Kidney (tissue), 14 donors: ENCODE measurements around the gene POLA2. TPM values are rescaled to one million over a fixed set of nuclear protein-coding genes. Genes with fewer than 3 reads are reported as not detected.
A peak's percentile ranks its signal among the peaks of the same experiment; 100 is the strongest.

ENCODE experiments used
- DNase-seq, 5 donors: peaks; one replicate each; pipeline ENCODE4 v3.0.0-alpha.2; 2013 to 2020
- FAIRE-seq: peaks from 2 replicates; lab custom pipeline; 2012; peaks lifted over from hg19 to GRCh38; lab: Jason Lieb, UNC
- H3K27ac ChIP-seq, 2 donors: one replicate each; pipeline ENCODE4 v1.7.0; 2013; ENCODE audit warnings: low read depth in 2 of 2, low read length in 2 of 2, inconsistent platforms in 1 of 2
- H3K27me3 ChIP-seq: one replicate; pipeline ENCODE4 v1.7.1; 2013; ENCODE audit warnings: low read length, inconsistent platforms; ENCODE audit not compliant: control insufficient read depth, insufficient read depth
- H3K36me3 ChIP-seq, 3 donors: one replicate each; pipeline versions ENCODE4 v1.7.0 to v1.7.1; 2013; ENCODE audit warnings: low read length in 3 of 3, control low read depth in 1 of 3, inconsistent platforms in 1 of 3; ENCODE audit not compliant: insufficient read depth in 3 of 3, control insufficient read depth in 2 of 3
- H3K4me1 ChIP-seq, 3 donors: one replicate each; pipeline versions ENCODE4 v1.7.0 to v1.7.1; 2013; ENCODE audit warnings: low read length in 3 of 3, inconsistent platforms in 1 of 3, low read depth in 1 of 3; ENCODE audit not compliant: control insufficient read depth in 2 of 3, insufficient read depth in 2 of 3
- H3K4me3 ChIP-seq, 3 donors: one replicate each; pipeline versions ENCODE4 v1.7.0 to v1.8.1; 2013; ENCODE audit warnings: low read length in 3 of 3, control low read depth in 1 of 3, inconsistent platforms in 1 of 3
- H3K9ac ChIP-seq, 3 donors: one replicate each; pipeline versions ENCODE4 v1.7.0 to v1.7.1; 2013; ENCODE audit warnings: low read length in 3 of 3, control low read depth in 1 of 3, inconsistent platforms in 1 of 3
- H3K9me3 ChIP-seq, 3 donors: one replicate each; pipeline versions ENCODE4 v1.7.0 to v1.7.1; 2013; ENCODE audit warnings: low read length in 3 of 3, control low read depth in 1 of 3, inconsistent platforms in 1 of 3; ENCODE audit not compliant: control insufficient read depth in 2 of 3, insufficient read depth in 1 of 3
- intact Hi-C: fragments of 100-400 bp; cut with DNase I; formaldehyde crosslinking; loops from one replicate; pipeline ENCODE4 v1.11.1; 2022
- polyA plus RNA-seq: library from polyadenylated mRNA; stranded (reverse); fragments of 350-450 nt; fragmentation: Illumina TruSeq; extraction: RNeasy Lipid Tissue Mini Kit (QIAGEN cat#74804); gene quantifications from one replicate; pipeline ENCODE4 v1.2.3, GENCODE V29; 2014; ENCODE audit warnings: low read depth, low replicate concordance; ENCODE audit not compliant: insufficient read depth
- total RNA-seq: library from RNA; stranded (reverse); fragmentation: NEBNext Ultra II Directional; extraction: Animal tissue kit (Norgen Biotek cat#: 25700); gene quantifications from one replicate; pipeline ENCODE4 v1.2.1, GENCODE V29; 2021
- TF ChIP-seq, protein P1 (sequence below): IDR thresholded peaks from 3 replicates; pipeline ENCODE4 v1.5.1; 2012; ENCODE audit warnings: mild to moderate bottlenecking, moderate library complexity, borderline replicate concordance; ENCODE audit not compliant: insufficient read depth; ENCODE audit errors: extremely low read depth
- donor health status: control.
- donor health status: control.
- donor health status: control.
- donor health status: control.
- donor health status: control.
- donor health status: DM: yes; HTN: yes; CAD: no.
- donor health status: Normal renal cell carcinoma (clear cell type).

POLA2 gene
- total and polyA plus RNA-seq, 2 donors from 2014 or later = 6.5 to 13.6 TPM

- DNase-seq = no peak
- H3K36me3 ChIP-seq = peaks cover 0 to 6% (median 5%) of the 10 kb centered on the region in 3 donors
- TF ChIP-seq, protein P1, sequence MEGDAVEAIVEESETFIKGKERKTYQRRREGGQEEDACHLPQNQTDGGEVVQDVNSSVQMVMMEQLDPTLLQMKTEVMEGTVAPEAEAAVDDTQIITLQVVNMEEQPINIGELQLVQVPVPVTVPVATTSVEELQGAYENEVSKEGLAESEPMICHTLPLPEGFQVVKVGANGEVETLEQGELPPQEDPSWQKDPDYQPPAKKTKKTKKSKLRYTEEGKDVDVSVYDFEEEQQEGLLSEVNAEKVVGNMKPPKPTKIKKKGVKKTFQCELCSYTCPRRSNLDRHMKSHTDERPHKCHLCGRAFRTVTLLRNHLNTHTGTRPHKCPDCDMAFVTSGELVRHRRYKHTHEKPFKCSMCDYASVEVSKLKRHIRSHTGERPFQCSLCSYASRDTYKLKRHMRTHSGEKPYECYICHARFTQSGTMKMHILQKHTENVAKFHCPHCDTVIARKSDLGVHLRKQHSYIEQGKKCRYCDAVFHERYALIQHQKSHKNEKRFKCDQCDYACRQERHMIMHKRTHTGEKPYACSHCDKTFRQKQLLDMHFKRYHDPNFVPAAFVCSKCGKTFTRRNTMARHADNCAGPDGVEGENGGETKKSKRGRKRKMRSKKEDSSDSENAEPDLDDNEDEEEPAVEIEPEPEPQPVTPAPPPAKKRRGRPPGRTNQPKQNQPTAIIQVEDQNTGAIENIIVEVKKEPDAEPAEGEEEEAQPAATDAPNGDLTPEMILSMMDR = no peak
- no peak overlapping the region for H3K4me3 ChIP-seq
- no peak overlapping the region for H3K9ac ChIP-seq
- no peak overlapping the region for H3K27ac ChIP-seq
- intact Hi-C loops = loop anchor here (5.0 kb wide), 1 partner anchor 48 kb away; no protein-coding TSS in a partner anchor
- no peaks in the 10 kb centered on the region for H3K9me3 ChIP-seq
- no peaks in the 10 kb centered on the region for H3K27me3 ChIP-seq
- FAIRE-seq = no peak
- H3K4me1 ChIP-seq = peaks cover 4 to 11% (median 5%) of the 10 kb centered on the region in 3 donors
These were observed 17.5 kb downstream of the POLA2 start for GRCh38 chr11:65279279-65279678.

GRCh38 chr11:65279741-65280440, 18.1 kb downstream of the POLA2 start:
- no peak for DNase-seq
- Histone ChIP-seq H3K4me1 (peaks cover 4 to 11% (median 5%) of the 10 kb centered on the region in 3 donors), H3K27me3 (no peaks in the 10 kb centered on the region), H3K4me3 (no peak overlapping the region), H3K9ac (no peak overlapping the region), H3K36me3 (peaks cover 0 to 6% (median 5%) of the 10 kb centered on the region in 3 donors), H3K9me3 (no peaks in the 10 kb centered on the region), H3K27ac (peak overlapping the region in 1 of 2 donors; percentile 2)
- TF ChIP-seq, protein P1 = no peak
- no peak for FAIRE-seq
- intact Hi-C loops = loop anchor here (5.0 kb wide), 1 partner anchor 47 kb away; no protein-coding TSS in a partner anchor

GRCh38 chr11:65280646-65281045, 18.9 kb downstream of the POLA2 start:
- Histone ChIP-seq H3K9me3 (no peaks in the 10 kb centered on the region), H3K27ac (no peak overlapping the region), H3K36me3 (peaks cover 0 to 7% (median 6%) of the 10 kb centered on the region in 3 donors), H3K4me1 (peaks cover 0 to 7% (median under 1%) of the 10 kb centered on the region in 3 donors), H3K27me3 (no peaks in the 10 kb centered on the region), H3K4me3 (no peak overlapping the region), H3K9ac (no peak overlapping the region)
- TF ChIP-seq, protein P1 = no peak
- DNase-seq = peak in 1 of 5 donors; percentile 26
- FAIRE-seq = no peak
- intact Hi-C loops = no loop called here
